Suppressor macrophage treated with lipopolysaccharide for 1 hour (primary cell): ENCODE measurements around the gene CYBC1.

Source experiments
- DNase-seq, 3 donors: peaks; one replicate each; pipeline ENCODE4 v3.0.0-alpha.2; 2020 to 2022

CYBC1 gene

DNA sequence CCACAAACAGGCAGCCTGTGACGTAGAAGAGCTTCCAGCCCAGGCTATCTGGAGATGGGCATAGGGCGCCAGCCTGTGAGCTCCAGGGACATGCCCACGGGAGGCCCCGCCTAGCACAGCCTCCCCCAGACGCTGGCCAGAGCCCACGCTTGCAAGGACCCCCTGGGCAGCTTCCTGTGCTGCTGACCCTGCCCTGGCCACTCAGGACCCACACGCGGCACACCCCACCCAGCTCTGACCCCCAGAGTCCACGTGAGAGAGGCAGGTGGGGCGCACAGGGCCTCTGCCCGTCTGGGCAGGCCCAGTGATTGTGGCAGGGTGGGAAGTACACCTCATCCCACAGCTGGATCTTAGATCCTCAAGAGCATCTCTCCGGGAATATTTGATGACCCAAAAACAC, 3.9 kb downstream of the CYBC1 start:
- no peak for DNase-seq

DNA sequence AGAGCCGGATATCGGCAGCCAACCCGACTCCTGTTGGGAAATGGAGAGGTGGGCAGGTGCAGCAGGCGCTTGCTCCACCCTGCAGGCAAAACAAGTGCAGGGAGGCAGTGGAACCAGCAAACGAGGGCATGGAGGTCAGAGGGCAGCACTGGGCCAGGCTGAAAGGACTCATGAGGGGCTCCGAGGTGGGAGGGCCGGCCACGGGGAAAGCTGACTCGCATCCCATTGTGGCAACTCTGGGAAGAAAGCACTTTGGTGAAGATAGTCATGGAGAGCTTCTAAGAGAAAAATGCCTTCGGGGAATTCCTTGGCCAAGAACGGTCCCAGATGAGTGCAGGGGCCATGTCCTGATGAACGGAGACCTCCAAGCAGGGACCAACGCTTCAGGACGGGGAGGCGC, 4.4 kb downstream of the CYBC1 start:
- no peak for DNase-seq

DNA sequence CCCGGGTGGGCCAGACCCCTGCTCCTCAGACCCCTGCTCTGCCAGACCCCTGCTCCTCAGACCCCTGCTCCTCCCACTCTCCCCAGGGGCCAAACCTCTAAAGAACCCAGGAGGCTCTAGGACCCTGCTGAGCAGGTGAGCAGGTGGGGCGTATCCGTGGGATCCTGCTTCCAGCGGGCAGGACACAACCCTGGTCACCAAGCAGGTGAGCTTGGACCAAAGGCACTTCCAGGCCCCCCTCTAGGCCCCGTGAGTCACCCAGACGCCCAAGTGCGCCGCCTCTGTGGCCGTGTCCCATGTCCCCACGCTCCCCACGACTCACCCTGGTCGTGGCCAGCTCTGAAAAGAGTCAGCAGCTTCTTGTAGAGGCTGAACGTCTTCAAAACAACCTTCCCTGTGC, 5.0 kb downstream of the CYBC1 start:
- no peak for DNase-seq

DNA sequence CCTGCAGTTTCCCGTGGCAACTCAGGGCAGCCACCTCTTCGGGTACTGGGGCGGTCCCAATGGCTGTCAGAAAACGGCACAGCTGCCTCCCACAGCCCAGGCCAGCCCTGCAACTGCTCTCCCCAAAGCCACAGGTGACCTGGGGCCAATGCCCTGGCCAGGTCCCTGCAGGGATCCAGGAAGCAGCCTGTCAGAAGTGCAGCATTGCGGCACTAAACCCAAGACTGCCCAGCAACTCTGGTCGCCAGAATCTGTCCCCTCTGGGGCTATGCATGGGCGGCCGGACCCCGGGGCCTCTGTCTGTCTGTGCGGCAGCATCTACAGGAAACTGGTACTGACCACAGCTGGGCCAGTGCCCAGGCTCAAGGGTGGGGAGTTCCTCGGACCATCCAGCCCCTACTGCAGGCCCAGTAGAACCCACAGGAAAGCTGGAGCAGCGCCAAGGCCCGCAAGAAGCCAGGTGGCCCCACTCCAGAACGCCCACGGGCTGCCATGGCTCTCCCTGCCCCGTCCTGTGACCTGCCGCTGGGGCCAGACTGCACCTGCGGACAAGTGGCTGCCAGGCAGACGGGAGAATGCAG, 5.5 kb downstream of the CYBC1 start:
- no peak for DNase-seq

DNA sequence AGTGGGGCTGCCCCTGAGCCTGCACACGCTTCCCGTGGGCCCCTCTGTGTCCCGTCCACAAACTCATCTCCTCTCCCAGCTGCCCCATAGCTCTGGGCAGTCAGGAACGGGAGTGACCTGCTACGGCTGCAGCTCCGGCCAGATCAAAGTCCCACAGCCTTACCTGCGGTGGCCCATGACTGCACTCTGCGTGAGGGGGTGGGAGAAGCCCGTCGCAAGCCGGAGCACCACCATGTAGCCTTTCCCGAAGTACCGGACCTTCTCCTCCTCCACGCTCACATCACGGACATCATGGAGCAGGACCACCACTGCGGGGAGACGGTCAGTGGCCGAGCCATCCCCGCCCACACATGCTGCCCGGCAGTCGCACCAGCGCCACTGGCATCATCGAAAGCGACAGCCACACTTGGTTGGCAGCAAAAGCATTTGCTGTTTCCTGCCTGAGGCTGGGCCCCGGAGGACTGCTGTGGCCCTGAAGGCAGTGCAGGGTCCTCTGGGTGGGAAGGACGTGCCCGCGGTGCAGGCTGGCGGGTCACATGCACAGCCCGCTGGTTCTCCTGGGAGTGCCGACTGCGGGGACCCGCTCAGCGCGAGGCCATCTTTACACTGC, 6.2 kb downstream of the CYBC1 start:
- DNase-seq: no peak

DNA sequence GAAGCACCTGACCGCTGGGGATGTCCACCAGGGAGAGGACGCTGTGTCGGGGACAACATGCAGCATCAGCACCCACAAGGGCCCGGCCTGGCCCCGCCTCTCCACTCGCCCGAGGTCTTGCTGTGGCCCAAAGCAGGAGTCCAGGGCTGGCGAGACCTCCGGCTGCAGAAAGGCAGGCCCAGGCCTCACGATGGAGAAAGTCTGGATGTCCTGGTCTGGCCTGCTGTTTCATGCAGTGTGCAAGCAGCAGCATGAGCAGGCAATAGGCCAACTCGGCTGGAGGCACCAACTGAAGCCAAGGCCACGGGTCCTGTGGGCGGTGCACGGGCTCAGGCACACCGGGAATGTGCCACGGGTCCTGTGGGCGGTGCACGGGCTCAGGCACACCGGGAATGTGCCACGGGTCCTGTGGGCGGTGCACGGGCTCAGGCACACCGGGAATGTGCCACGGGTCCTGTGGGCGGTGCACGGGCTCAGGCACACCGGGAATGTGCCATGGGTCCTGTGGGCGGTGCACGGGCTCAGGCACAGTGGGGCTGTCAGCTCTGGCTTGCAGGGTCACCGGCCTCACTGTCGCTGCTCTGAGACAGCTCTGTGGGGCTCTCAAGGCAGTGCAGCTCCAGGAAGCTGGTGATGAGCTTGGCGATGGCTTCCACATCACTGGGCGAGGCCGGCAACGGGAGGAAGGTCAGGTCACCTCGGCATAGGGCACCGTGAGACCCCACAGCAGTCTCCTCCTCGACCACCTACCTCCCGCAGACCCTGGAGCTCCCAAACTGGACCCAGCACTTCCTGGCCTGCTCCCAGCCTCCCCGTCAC, 6.9 kb downstream of the CYBC1 start:
- DNase-seq: no peak

DNA sequence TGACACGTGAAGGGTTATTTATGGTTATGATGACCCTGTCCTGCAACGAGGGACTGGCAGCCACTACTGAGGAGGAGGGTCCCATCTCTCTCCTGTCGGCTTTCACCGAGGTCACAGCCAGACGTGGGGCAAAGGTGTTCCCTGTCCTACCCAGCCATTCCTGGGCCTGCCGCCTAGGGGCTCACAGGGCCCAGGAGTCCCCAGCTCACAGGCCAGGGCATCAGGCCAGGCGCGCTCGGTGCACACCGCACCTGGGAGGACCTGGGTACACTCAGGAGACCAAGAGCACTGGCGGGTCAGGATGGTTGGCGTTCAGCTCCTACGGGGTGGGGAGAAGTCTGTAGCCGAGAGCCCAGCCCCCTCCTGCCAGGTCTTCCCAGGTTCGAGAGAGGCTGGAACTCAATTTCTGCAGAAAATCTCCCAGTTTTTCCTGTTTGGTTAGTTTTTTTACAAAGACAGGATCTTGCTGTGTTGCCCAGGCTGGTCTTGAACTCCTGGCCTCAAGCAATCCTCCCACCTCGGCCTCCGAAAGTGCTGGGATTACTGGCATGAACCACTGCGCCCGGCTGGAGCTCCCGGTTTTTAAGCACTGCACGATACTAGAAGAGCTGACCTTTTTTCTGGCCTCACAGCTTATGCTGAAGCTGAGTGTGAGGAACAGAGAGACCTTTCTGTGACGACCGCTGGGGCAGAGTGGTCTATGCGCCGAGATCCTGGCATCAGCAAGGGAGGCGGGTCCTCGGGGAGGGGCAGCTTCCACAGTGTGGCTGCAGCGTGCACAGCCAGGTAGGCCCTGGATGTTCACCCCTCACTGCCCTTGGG, 7.7 kb downstream of the CYBC1 start:
- DNase-seq: no peak

DNA sequence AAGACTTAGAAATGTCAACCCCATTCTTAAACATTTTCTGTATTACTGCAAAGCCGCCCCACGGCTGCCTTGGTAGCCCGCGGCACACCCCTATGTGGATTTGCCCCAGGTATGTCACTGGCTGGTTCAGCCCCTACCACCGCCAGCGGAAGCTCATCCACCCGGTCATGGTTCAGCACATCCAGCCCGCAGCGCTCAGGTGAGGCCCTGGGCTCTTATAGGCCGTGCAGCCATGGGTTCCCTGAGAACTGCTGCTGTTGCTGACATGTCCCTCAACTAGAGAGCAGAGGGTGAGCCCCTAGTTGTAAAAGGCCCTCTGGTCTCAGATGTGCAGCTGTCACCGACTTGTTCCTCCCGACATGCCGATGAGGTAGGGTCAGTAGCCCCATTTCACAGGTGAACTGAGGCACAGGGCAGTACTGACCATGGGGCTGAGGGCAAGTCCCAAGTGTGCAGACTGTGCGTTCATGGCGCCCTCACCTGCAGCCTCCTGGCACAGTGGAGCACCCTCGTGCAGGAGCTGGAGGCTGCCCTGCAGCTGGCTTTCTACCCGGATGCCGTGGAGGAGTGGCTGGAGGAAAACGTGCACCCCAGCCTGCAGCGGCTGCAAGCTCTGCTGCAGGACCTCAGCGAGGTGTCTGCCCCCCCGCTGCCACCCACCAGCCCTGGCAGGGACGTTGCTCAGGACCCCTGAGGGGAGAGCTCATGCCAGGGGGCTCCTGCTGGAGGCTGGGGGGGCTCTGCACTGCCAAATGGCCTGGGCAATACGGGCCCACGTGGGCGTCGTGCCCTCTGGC, 8.7 kb downstream of the CYBC1 start:
- DNase-seq: no peak

DNA sequence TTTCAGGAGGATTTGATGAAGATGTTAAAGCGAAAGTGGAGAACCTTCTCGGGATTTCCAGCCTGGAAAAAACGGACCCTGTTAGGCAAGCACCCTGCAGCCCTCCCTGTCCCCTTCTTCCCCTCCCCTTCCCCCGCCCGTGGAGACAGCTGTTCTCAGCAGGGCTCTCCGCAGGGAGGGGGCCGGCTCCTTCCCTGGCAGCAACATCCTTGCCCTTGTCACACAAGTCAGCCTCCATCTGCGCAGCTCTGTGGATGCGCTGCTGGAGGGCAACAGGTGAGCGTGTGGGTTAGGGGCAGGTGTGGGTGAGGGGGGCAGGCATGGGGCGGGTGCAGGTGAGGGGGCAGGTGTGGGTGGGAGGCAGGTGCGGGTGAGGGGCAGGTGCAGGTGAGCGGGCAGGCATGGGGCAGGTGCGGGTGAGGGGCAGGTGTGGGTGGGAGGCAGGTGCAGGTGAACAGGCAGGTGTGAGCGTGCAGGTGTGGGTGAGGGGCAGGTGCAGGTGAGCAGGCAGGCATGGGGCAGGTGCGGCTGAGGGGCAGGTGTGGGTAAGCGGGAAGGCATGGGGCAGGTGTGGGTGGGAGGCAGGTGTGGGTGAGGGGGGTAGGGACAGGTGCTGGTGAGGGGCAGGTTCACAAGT, 9.4 kb downstream of the CYBC1 start:
- DNase-seq: peak; percentile 64 to 83 (median 64)

DNA sequence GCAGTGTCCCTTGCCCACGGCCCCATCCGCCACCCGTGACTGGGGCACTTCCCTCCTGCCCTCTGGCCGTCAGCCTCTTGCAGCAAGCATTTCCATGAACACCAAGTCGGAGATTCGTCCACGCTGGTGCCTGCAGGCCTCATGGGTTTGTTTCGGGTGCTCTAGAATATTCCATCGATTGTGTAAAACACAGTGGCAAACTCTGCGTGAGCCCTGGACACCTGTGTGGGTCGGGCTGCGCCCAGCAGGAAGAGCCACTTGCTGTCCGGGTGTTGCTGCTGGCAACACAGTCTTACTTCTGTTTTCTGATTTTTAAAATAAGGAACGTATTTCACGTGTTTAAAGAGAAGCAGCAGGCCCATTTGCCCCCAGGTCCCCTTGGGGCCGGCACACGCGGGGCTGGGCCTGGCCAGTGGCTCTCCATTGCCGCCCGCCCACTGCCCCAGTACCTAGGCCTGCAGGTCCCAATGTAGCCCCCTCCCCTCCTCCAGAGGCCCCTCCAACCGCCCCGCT, 10.0 kb downstream of the CYBC1 start:
- peak; percentile 65 to 76 (median 69) for DNase-seq

DNA sequence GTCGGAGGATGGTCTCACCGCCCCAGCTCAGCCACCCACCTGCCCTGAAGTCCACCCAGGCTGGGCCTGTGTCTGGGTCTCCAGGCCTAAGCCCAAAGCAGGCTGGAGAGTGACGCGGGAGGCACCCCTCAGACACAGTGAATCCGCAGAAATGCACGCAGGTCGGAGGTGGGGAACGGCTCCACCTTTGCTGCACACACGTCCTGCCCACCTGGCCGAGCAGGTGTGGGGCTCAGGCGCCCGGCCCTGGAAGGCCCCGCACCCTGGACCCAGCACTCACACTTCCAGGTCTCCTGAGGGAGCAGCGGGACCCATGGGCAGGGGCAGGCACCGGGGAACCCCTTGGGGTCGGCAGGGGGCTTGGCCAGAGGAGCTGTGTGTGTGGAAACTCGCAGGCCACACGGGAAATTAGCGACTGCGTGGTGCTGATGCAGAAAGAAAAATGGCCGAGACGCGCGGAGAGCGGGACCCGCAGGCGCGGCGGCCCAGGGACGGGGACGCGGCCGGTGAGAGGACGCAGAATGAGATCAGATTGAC, 10.7 kb downstream of the CYBC1 start:
- no peak for DNase-seq

DNA sequence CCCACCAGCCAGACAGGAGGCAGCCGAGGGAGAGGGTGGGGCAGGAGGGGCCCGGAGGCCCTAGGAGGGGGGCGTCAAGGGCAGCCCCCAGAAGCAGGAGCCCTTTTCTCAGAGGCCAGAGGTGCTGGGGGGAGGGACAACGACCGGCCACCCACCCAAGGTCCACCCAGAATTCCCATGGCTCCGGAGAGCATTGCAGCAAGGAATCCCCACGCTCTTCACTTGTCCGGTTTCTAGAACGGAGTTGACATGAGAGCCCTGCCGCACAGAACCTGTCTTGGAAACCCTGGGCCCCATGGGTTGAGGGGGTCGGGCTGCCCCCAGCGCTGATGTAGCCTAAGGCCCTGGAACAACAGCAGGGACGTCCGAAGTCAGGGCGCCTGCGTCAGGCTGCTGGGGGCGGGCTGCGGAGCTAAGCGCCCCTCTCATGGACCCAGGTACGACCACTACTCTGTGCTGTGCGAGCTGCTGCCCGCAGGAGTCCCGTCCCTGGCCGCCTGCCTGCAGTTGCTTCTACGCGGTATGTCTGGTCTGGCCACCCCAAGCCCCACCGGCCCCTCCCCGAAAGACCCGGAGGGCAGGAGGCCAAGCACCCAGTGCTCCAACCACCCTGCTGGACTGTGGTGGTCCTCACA, 11.2 kb downstream of the CYBC1 start:
- no peak for DNase-seq

DNA sequence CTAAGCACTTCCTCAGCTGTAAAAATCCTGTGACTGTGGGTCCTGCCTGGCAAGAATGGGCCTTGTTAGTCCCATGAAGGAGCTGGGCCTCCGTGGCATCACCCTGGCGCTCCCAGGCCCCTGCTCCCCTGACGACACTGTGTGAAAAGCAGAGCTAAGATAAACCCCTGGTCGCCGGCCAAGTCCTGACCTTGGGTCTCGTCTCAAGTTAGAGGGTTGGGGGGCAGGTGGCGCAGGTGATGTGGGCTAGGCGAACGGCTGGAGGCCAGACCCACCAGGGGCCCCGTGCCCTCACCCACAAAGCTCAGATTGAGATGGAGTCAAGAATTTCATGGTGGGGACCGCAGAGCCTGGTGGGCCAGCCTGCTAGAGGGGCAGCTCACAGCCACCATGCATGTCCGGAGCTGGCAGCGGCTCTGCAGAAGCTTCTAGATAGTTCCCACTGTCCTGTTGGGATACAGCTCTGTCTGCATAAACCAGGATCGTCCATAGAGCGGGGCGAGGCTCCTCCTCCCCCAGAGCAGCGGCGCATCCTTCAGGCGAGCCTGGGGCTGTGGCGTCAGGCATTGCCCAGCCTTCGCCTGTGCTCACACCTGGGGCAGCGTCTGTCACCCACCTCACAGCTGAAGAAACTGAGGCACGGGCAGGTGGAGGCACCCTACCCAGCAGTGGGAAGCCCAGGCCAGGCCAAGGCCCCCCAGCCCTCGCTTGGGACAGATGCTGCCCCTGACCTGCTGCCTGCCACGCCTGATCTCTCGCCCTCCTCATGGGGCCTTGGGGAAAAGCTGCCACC, 12.0 kb downstream of the CYBC1 start:
- DNase-seq: no peak

DNA sequence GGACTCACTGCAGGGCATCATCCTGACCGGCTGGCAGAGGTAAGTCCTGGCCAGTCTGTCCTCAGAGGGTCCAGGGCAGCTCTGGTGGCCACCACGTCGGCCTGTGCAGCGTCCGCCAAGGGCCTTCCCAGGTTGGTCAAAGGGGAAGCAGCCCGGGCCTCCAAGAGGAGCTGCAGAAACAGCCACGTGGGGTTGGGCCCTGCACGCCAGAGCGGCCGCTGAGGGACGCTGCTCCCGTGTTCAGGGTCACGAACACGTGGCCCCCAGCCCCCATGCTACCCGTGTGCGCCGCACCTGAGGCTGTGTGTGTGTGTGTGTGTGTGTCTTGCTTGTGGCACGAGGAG, 13.3 kb downstream of the CYBC1 start:
- no peak for DNase-seq

DNA sequence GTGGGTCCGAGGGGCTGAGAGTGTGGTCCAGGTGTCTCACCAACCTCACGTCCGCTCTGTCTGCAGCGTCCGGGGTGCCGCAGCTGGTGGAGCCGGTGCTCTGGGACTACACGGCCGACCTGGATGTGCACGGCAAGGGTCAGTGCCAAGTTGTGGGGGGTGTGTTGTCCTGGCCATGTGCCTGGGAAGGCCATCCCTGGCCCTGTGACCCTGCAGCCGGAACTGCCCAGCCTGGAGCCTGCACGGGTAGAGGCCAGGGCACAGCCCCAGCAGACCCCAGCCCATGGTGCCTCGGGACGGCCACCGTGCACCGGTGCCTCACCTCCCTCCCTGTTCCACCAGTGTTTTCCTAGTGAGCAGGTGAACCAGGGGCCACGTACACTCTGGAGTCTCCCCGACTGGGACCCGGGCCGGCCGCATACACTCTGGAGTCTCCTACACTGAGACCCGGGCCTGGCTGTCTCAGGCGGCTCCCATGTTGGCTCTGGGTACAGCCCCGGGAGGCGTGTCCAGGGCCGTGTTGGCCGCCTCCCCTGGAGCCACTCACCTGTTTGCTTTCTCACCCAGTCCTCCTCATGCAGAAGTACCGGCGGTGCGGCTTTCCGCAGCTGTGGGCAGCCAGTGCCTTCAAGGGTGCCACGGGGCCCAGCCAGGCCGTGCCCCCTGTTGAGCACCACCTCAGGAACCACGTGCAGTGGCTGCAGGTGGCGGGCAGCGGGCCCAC, 13.8 kb downstream of the CYBC1 start:
- no peak for DNase-seq

DNA sequence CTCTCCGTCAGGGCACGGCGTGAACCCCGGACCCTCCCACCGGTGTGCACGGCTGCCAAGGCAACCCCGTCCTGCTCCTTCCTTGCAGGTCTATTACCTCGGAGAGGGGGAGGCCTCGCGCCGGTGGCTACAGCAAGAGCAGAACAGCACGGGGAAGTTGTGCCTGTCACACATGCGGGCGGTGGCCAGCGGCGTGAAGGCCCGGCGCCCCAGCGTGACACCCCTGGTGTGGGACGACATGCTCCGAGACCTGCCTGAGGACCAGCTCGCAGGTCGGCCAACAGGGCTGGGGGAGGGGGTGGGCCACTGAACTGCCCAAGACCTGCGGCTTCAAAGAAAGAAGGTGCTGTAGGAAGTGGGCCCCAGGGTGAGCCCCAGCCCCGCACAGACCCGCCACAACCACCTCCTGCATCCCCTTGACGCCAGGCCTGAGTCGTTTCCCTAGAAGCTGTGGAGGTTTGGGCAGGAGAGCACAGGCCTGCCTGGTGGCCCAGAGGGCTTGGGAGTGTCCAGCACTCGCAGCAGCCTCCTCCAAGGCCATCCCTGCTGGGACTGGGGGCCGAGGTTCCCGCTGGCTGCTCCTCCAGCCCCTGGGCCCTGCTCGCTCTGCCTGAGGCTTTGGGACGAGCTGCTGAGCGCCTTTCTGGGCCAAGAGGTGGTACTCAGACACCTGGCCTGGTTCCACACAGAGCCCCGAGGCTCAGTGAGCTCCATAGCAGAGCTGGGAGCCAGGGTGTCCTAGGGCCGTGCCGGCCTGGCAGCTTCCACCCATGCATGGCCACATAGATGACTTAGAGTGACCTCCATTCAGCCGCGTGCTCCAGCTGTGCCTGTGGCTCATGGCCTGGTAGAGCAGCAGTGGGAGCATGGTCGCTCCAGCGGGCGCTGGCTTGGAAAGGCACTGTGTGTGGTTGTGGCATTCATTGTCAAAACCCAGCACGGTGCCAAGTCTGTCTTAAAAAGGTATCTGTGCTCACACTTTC, 14.7 kb downstream of the CYBC1 start:
- DNase-seq: no peak

DNA sequence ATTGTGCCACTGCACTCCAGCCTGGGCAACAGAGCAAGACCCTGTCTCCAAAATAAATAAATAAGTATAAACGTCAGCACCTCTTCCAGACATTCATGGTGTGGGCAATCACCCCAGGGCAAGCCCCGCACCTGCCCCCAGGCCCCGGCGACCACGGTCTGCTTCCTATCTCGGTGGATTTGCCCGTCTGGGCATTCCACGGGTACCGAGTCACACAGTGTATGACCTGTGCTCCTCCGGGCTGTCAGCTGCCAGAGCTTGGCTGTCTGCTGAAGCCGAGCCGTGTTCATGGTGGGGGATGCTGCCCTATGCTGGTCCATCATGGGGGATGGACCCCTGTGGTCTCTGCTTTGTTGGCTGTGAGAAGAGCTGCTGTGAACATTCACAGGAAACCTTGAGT, 15.4 kb downstream of the CYBC1 start:
- no peak for DNase-seq

DNA sequence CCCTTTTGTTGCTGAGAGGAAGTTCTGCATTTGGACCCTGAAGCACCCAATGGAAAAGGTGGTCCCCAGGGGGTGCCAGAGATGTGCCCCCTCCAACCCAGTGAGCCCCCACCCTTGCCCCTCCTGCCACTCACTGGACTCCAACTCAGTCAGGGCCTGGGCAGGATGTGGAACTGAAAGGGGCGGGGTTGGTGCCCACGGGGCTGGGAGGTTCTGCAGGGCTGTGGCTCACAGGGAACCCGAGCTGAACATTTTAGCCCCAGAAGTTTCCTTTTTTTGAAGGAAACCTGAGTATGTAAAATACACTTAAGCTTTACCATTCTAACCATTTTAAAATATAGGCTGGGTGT, 16.4 kb downstream of the CYBC1 start:
- DNase-seq: peak in 1 of 3 donors; percentile 50
